Adipose tissue (tissue), 3 donors: Measurements from ENCODE around the gene AMPD1. TPM values are rescaled to one million over a fixed set of nuclear protein-coding genes. Genes with fewer than 3 reads are reported as not detected.

ENCODE experiments used
- H3K27ac ChIP-seq: one replicate; pipeline ENCODE4 v1.5.1; 2013; ENCODE audit warnings: low read depth, low read length
- WGBS, 3 donors: extraction: QIAGEN DNeasy Blood & Tissue Kit; methylation state at CpG; one replicate each; pipeline ENCODE4 v1.1.7; 2013; 5-methylcytosine and 5-hydroxymethylcytosine counted together
- polyA plus RNA-seq, 3 donors: library from polyadenylated mRNA; stranded (reverse); fragments of 200-250 nt; gene quantifications; one replicate each; pipeline ENCODE4 v1.2.3, GENCODE V29; 2013
- donor health status: healthy with polysubstance abuse.
- donor health status: Bipolar disorder and iron deficiency.
- donor health status: healthy.

Gene AMPD1
- polyA plus RNA-seq, 3 donors, result 0.03 TPM; not detected in 2

- H3K27ac ChIP-seq, result no peak overlapping the region
- WGBS, 3 donors, result 21 to 51% (median 46%) methylated on average over 13 of the region's 13 CpGs
Observed at GRCh38 chr1:114668784-114669561, 26.4 kb downstream of the AMPD1 start.

- H3K27ac ChIP-seq, result no peak overlapping the region
- 74 to 82% (median 77%) methylated on average over 4 of the region's 4 CpGs for WGBS, 3 donors
Observed at GRCh38 chr1:114668373-114668772, 27.0 kb downstream of the AMPD1 start.

- 87 to 92% (median 89%) methylated on average over 3 of the region's 3 CpGs for WGBS, 3 donors
- no peak overlapping the region for H3K27ac ChIP-seq
Observed at GRCh38 chr1:114666954-114667353, 28.4 kb downstream of the AMPD1 start.

GRCh38 chr1:114660238-114660637, 35.1 kb downstream of the AMPD1 start:
- H3K27ac ChIP-seq, result no peak overlapping the region
- WGBS, 3 donors, result 47 to 50% (median 48%) methylated on average over 2 of the region's 2 CpGs

GRCh38 chr1:114651893-114652292, 43.5 kb downstream of the AMPD1 start:
- WGBS, 3 donors, result 74 to 79% (median 77%) methylated on average over 2 of the region's 2 CpGs

GRCh38 chr1:114648503-114648902, 46.8 kb downstream of the AMPD1 start:
- H3K27ac ChIP-seq, result no peak overlapping the region
- 92 to 97% (median 95%) methylated on average over 1 of the region's 1 CpG for WGBS, 3 donors

More at GRCh38 chr1:114651893-114652292, 43.5 kb downstream of the AMPD1 start:
- no peak overlapping the region for H3K27ac ChIP-seq

GRCh38 chr1:114641377-114641776, 54.0 kb downstream of the AMPD1 start:
- no peak overlapping the region for H3K27ac ChIP-seq
- WGBS, 3 donors, result 81 to 87% (median 86%) methylated on average over 2 of the region's 2 CpGs

- no peak overlapping the region for H3K27ac ChIP-seq
- 66 to 68% (median 67%) methylated on average over 3 of the region's 3 CpGs for WGBS, 3 donors
Observed at GRCh38 chr1:114638910-114639309, 56.4 kb downstream of the AMPD1 start.

GRCh38 chr1:114632427-114632826, 62.9 kb downstream of the AMPD1 start:
- H3K27ac ChIP-seq, result no peak overlapping the region

- 37 to 63% (median 40%) methylated on average over 2 of the region's 2 CpGs for WGBS, 3 donors
- H3K27ac ChIP-seq, result no peak overlapping the region
Observed at GRCh38 chr1:114627107-114627506, 68.2 kb downstream of the AMPD1 start.

- WGBS, 3 donors, result 94 to 95% (median 94%) methylated on average over 5 of the region's 5 CpGs
- no peak overlapping the region for H3K27ac ChIP-seq
Observed at GRCh38 chr1:114623364-114623763, 72.0 kb downstream of the AMPD1 start.

Other genes with a start within 250 kb of the AMPD1 start
- gene TRIM33, start 184.3 kb downstream of the AMPD1 start, polyA plus RNA-seq, result 1 to 10 TPM; 5.4 to 7.2 (median 7.0) TPM
- gene BCAS2, start 113.9 kb downstream of the AMPD1 start, polyA plus RNA-seq, result 10 to 100 TPM; 19.1 to 57.4 (median 29.3) TPM
- gene DENND2C, start 25.5 kb downstream of the AMPD1 start, polyA plus RNA-seq, result 1 to 10 TPM; 1.1 to 1.3 (median 1.2) TPM
- 10 to 100 TPM in 2 of 3 donors, 1 to 10 TPM in 1; 7.2 to 19.6 (median 14.6) TPM for gene NRAS, start 21.2 kb upstream of the AMPD1 start, polyA plus RNA-seq
- gene CSDE1, start 62.4 kb upstream of the AMPD1 start, polyA plus RNA-seq, result 100 to 1,000 TPM; 131 to 329 (median 255) TPM
- gene SIKE1, start 85.1 kb upstream of the AMPD1 start, polyA plus RNA-seq, result 10 to 100 TPM; 10.5 to 21.2 (median 19.1) TPM
- gene SYCP1, start 159.3 kb upstream of the AMPD1 start, polyA plus RNA-seq, result under 1 TPM in 1 of 3 donors, not detected in 2; 0.21 TPM